GM21737 (cell line): ENCODE data around the gene BMP4.
"Not testable (repeated sequence)": the region's sequence is repeated elsewhere in the genome, so short reads cannot be mapped to it uniquely, and the experiment has no call there.

Experiments
- ATAC-seq: cut with Tn5 transposase; IDR thresholded peaks from one replicate; pipeline ENCODE4 v1.9.1; 2021; ENCODE audit warnings: mild to moderate bottlenecking, moderate library complexity; ENCODE audit not compliant: unreplicated experiment

BMP4 gene

DNA sequence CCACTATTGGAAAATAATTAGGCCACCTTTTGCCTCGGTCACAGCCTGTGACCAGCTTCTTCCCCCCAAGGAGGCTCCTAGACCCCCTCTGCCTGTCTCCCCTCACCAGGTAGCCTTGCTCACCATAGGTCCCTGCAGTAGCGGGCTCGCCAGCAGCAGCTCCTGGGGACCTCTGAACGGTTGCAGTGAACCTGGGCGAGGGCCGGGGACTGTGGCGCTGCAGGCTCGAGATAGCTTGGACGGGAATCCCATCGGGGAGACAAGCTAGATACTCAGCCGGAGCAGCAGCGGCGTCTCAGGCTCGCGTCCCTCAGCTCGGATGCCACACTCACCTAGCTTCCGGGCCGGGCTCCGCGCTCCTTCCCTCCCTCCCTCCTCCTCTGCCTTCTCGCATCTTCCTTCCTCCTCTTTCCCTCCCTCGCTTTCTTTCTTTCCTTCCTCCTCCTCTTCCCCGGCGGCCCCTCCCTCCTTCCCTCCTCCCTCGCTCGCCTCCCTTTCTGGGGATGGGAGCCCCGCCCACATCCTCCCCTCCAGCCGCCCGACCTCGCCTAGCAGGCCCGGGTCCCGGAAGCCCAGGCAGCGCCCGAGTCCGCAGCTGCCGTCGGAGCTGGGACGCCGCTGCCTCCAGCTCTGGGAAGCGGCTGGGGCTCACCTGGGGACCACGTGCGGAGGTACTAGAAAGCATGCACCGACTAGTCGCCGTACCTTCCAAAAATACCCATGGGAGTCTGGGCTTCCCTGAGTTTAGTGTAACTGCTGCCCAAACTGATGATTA lies at the start of gene BMP4:
Gene BMP4 (minus strand): TSS at position 399 of the 775 bp plus-strand sequence. CDS start 4,603 bp downstream, outside the sequence.
- no peak for ATAC-seq

DNA sequence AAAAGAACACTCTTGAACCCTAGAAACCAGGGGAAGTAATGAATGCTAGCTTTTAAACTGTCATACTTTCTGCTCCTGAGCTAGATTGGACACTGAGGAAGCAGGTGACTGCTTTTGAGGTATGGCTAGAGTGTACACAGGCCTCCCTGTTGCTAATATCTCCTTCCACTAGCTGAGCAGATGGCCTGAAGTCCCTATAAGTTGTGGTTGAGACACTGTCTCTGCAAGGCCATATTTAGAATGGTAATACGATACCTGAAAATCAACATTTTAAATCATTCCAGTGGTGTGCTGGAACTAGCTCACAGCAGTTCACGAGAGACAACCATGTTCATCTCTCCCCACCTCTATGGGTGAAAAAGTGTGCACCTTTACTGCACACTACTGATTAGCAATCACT lies 46.4 kb upstream of the BMP4 start:
- no peak for ATAC-seq

DNA sequence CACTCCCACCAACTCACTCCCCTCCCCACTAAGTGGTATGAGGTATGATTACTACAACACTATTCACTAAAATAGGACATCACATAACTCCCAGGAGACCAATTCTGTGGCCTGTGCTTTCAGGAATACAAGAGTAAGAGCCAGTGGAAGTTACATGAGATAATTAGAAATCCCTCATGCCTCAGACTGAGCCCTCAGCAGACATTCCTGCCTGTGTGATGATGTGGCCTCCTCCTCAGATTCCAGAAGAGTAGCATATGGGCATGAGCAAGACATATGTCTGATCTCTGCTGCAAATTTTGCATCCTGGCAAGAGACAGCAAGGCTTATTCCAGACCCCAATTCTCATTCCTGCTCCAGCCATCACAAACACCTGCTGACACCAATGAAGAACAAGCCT lies 46.0 kb upstream of the BMP4 start:
- ATAC-seq = no peak

DNA sequence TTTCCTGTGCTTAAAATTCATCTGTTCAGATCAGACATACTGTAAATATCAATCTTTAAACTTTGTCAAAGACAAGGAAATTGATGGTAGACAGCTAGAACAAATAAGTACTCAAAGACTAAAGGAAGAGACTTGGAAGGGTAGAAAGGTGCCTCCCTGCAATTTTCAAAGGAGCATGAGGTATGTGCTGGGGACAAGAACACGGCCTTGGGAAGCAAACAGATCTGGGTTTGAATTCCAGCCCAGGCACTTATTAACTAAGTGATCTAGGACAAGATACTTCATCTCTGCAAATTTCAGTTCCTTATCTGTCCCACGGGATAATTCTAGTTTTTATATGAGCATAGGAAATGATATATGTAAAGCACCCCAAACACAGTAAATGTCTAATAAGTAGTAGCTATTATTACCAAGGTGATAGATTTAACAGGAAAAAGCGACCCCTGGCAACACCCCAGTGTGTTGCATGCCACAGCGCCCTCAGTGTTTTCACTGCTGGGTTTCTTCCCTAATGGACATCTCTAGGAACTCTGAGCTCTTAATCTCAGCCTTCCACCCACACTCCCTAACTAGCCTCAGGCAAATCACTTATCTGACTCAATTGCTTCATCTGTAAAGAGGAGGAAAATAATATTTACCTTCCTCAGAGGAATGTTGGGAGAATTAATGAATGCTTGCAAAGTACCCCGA lies 44.7 kb upstream of the BMP4 start:
- no peak for ATAC-seq

DNA sequence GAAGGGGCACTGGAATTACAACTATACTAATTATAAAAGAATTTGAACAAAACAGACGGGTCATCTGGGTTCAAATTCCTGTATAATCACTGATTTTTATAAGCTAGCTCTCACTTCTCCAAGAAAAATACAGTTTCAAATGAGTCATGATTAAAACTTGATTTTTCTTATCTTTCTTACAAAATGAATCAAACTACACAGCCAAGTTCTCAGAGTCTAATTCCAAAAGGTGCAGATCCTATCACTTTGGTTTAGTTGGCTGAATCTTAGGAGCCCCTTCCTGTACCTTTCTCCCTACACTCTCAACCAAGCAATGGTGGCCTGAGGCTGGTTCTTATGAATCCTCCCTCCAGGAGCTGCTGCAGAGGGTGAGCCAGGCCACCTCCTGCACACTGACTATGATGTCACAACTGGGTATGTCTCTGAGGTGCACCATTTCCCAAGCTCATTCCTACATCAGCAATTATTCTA lies 43.8 kb upstream of the BMP4 start:
- no peak for ATAC-seq

DNA sequence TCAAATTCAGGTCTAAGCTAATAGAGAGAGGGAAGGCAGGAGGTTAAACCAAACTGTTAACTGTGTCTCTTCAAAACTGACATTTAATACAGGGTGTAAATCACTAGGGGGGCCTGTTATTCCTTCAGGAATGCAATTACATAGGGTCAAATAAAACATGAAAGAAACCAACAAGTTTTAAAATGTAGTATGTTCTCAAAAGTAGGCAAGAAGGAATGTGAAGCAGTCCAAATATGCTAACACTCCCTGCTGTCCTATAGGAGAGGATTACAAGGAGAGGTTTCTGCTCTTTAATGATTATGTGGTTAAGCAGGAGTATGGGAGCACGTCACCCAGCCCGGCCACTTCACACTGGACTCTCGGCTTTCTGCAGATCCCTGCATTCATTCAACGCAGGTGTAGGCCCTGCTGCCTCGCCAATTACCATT lies 42.5 kb upstream of the BMP4 start:
- ATAC-seq = no peak

DNA sequence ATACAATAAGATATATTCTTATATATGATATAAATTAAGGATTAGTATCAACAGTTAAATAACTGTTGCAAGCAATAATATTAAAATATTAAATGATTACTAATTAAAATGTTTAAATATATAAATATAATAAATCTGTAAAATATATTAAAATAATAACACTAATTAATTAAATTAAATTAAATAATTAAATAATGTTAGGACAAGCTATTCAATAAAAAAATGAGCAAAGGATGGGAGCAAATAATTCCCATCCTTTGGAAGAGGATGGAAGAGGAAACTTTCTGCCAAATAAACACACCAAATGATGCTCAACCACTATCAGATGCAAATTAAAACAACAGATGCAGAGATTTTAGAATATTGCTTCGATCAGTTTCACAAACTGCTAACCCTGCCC lies 39.4 kb upstream of the BMP4 start:
- no peak for ATAC-seq

DNA sequence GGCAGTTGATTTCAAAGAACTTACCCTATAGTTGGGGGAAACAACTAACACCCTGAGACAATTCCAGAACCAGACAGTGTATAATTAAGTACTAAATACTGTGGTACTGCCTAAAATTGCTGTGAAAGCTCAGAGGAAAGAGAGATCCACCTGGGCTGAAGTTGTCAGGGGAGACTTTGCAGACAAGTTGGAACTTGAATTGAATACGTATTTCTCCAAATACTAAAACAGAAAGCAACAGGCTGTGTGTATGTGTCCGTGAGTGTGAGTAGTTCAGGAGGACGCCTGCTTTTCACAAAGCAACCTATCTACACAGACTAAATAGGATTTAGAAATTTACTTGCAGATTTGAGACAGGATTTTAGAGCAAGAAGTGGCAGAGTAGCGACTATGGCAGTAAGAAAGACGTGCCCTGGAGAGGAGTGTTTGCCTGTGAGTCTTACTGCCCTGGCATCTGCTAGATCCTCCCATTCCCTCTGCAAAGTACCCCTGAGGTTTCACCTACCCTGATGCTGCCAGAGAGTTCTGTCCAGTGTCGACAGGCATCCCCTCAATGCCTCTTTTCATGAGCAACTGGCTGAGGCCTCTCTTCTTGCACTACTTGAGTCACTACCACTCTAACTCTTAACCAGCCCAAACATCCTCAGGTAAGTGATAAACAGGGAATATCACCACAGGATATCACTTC lies 37.4 kb upstream of the BMP4 start:
- no peak for ATAC-seq

DNA sequence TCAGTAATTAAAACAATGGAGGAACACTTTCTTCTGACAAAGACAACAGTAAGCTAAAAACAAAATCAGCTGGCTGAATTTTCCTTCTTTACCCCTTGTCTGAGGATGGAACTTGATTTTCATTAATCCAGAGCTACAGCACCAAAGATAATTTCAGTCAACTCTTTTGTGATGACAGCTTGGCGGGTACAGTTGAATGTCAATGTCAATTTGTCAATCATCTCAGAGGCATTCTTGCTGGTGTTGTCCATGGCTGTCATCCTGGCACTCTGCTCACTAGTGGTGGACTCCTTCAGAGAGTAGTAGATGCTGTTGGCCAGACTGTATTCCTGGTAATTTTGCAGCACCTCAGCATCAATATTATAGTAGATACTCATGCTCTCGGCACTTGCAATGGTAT lies 34.4 kb upstream of the BMP4 start:
- ATAC-seq = no peak

DNA sequence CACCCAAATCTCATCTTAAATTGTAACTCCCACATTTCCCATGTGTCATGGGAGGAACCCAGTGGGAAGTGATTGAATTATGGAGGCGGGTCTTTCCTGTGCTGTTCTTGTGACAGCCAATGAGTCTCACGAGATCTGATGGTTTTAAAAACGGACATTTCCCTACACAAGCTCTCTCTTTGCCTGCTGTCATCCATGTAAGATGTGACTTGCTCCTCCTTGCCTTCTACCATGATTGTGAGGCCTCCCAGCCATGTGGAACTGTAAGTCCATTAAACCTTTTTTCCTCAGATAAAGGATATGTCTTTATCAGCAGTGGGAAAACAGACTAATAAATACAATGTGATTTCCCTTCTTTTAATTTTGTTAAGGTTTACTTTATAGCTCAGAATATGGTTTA lies 30.1 kb upstream of the BMP4 start:
- not testable (repeated sequence) for ATAC-seq

DNA sequence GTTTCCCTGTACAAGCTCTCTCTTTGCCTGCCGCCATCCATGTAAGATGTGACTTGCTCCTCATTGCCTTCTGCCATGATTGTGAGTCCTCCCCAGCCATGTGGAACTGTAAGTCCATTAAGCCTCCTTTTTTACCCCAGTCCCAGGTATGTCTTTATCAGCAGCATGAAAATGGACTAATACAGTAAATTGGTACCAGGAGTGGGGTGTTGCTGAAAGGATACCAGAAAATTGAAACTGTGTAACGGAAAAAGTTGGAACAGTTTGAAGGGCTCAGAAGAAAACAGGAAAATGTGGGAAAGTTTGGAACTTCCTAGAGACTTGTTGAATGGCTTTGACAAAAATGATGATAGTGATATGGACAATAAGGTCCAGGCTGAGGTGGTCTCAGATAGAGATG lies 28.3 kb upstream of the BMP4 start:
- ATAC-seq = not testable (repeated sequence)

DNA sequence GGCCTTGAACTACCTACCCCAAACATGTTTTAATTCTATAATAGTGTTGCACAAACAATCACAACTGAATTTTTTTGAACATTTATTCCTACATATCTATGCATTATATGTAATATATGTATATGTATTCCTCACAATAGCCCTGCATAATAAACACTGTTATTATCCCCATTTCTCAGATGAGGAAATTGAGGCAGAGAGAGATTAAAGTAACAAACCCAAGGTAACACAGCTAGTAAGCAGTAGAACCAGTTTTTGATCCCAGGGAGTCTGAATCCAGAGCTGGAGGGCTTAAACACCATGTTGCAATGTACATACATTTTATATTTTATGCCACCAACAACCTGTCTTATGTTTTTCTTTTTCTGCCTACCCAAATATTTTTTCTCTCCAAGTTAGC lies 26.5 kb upstream of the BMP4 start:
- no peak for ATAC-seq

DNA sequence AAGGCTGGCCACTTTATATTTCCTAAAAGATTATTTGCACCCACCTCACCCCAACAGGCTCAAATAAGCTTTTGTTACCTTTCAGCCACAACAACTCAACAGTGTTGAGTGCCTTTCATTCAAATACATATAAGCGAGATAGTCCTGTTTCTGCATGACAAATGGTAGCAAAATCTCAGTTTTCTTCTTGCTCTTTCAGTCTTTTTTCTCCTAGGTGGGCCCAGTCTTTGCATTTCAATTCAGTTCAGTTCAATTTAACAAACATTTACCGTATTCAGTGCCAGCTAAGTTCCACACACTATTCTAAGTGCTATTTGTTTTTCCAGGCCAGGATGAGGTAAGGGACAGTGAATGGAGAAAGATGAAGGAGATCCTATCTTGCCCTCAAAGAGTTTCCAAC lies 25.9 kb upstream of the BMP4 start:
- ATAC-seq = no peak

DNA sequence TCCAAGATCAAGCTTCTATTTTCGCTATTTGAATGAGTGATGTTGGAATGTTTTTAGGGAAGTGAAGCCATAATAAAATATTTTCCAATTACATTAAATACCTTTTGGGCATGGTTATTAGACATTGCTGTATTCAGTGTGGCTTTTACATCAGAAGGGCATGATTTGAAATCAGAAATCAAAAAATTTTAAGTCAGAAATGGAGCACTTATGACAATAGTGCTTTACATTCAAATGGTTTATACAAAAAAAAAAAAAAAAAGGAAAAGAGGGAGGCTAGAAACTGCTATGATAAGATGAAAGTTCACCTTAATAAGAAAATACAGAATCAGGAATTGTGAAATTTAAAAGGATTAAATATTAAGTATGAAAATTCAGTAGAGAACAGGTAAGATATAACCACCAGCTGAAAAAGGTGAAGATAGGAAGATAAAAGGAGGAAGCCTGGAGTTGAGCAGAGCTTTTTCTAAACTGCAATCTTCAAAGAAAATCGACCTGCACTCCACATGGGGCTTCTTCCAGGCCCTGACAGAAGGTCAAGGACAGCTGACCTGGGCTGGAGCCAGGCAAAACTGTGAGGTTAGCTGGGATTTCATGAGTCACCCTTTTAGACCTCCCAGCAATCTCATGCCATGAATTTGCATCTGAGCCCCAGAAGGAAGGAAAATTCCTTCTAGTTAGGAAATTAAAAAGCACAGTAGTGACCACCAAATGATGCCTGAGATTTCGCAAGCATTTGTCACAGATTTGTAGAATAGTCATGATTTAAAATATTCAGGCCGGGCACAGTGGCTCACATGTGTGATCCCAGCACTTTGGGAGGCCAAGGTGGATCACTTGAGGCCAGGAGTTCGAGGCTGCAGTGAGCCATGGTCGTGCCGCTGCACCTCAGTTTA lies 23.4 kb upstream of the BMP4 start:
- ATAC-seq = no peak

DNA sequence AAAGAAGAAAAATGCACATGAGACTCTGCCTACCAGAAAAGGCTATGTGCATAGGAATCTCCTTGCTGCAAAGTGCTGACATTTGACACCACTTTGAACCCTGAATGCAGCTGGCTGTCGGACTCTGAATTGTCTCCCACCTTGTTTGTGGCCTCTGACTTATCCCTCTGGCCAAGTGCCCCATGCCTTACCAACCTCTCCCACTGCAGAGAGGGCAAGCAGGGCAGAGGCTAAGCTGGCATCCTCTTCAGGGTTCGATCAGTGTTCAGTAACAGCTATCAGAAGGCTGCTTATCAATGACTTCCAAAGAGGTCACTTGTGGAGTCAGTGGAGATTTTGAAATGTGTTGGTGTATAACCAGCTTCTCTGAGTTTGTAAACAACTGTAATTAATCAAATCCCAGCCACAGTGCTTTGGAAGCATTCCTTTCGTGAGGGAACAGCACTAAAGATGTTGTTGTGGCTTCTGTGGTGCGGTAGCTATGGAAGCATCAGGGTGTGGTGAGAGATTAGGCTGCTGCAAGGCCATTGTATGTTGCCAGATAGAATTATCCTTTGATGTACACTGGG lies 22.6 kb upstream of the BMP4 start:
- no peak for ATAC-seq

DNA sequence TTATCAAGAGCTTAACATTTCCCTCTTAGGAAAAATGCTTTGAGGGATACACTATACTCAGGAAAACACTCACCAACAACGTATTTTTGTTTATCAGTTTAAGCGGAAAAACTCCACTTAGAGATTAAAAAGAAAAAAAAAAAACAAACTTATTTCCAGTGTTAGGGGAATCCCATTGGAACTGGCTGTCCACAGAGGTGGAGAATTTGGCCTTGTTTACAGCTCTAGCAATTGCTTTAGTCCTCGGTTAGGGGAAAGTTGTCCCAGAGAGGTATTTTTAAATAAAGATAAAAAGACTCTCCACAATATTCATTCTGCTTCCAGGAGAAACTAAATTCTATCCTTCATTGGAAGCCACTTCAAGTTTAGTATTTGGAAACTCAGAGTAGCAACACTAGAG lies 21.6 kb upstream of the BMP4 start:
- no peak for ATAC-seq

DNA sequence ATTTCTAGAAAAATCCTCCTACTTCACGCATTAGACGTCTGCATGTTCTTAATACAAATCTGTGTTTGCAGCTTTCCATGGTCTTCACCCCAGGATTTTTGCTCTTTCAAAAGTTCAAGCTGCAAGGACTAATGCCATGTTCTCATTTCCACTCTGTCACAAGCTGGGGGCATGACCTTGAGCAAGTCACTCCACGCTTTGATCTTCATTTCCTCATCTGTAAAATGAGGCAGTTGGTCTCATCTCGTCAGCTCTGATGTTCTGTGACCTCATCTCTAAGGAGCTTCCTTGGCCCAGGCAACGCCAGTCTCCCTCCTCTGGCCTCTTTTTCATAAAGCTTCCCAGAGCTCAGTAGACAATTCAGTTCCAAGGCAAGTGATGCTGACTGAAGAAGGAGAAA lies 18.8 kb upstream of the BMP4 start:
- no peak for ATAC-seq

DNA sequence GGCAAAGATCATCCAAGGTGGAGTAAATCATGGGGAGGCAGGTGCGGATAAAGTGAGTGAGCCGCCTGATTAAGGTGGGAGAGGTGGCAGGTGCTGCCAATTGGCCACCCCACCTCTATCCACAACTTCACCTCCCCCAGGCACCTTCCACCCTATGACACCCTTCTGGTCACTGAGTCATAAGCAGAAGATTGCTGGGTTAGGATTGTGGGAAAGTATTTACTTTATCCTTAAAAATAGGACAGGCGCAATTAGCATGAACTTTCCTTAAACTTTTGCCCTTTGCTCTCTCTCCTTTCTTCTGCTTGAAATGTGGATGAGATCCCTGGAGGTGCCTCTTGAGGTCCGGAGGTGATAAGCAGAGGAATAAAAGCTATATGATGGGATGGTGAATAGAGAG lies 14.9 kb upstream of the BMP4 start:
- ATAC-seq = no peak

DNA sequence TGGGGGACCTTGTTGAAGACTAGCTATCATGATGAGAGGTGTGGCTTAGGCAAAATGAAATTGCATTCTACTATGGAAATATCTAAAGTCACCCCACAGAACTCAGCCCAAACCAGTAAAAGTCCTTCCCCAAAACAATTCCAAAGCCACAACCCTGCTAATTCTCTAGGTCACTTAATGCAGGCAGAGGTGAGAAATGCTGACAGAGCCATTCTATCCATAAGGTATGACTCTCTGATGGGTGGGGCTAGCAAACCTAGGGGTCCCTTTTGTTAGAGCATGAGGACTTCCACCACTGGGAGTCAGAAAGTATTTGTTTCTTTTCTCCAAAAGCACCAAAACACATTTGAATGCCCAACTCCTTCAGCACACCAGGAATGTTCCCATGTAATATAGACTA lies 12.7 kb upstream of the BMP4 start:
- ATAC-seq = no peak

DNA sequence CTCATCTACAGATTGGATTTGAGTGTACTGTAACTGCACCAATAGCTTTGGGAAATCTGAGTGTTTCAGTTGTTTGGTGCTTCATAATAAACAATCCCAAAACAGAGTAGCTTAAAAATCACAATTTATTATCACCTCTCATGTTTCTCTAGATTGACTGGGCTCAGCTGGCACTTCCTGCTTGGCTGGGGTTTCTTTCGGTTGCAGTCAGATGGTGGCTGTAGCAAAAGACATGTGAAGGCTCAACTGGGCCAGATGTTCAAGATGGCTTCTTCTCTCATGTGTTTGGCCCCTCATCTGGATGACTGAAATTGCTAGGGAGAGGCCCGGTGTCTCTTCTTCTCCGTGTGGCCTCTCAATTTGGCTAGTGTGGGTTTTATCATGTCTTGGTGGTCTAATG lies 12.1 kb upstream of the BMP4 start:
- no peak for ATAC-seq

DNA sequence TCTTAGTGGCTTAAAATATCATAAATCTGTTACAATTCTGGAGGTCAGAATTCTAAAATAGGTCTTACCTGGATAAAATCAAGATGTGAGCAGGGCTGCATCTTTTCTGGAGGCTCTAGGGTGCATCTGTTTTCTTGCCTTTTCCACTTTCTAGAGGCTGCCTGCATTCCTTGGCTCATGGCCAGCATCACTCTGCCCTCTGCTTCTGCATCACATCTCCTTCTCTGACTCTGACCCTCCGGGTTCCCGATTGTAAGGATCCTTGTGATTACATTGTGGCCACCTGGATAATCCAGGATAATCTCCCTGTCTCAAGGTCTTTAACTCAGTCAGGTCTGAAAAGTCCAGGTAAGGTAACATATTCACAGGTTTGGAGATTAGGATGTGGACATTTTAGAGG lies 11.0 kb upstream of the BMP4 start:
- ATAC-seq = no peak
